AML-193 (cell line): ENCODE data around the gene ORM2.

Experiments
- DNase-seq, 2 experiments: peaks; one replicate each; lab custom pipeline; 2025; lab: John Stamatoyannopoulos, UW

Gene ORM2

GRCh38 chr9:114294664-114295063 lies 35.0 kb upstream of the ORM2 start:
- DNase-seq = no peak

GRCh38 chr9:114296338-114296737 lies 33.3 kb upstream of the ORM2 start:
- no peak for DNase-seq

GRCh38 chr9:114299286-114300152 lies 30.1 kb upstream of the ORM2 start:
- DNase-seq = no peak

- no peak for DNase-seq
Observed at GRCh38 chr9:114300153-114300845, 29.4 kb upstream of the ORM2 start.

GRCh38 chr9:114300846-114301797 lies 28.5 kb upstream of the ORM2 start:
- DNase-seq = no peak

- no peak for DNase-seq
Observed at GRCh38 chr9:114301798-114302565, 27.7 kb upstream of the ORM2 start.

- no peak for DNase-seq
Observed at GRCh38 chr9:114302727-114303126, 26.9 kb upstream of the ORM2 start.

GRCh38 chr9:114303571-114303970 lies 26.1 kb upstream of the ORM2 start:
- DNase-seq = no peak

GRCh38 chr9:114303977-114304376 lies 25.7 kb upstream of the ORM2 start:
- DNase-seq = no peak

GRCh38 chr9:114304416-114305188 lies 25.1 kb upstream of the ORM2 start:
- DNase-seq = no peak

GRCh38 chr9:114307899-114308267 lies 21.8 kb upstream of the ORM2 start:
- DNase-seq = no peak

- DNase-seq = no peak
Observed at GRCh38 chr9:114308361-114308950, 21.2 kb upstream of the ORM2 start.

GRCh38 chr9:114309096-114309495 lies 20.6 kb upstream of the ORM2 start:
- DNase-seq = no peak

GRCh38 chr9:114310471-114311450 lies 18.9 kb upstream of the ORM2 start:
- DNase-seq = no peak

- no peak for DNase-seq
Observed at GRCh38 chr9:114311571-114312512, 17.8 kb upstream of the ORM2 start.

- no peak for DNase-seq
Observed at GRCh38 chr9:114312513-114312875, 17.2 kb upstream of the ORM2 start.

- DNase-seq = no peak
Observed at GRCh38 chr9:114313186-114313585, 16.5 kb upstream of the ORM2 start.

- DNase-seq = no peak
Observed at GRCh38 chr9:114314256-114314867, 15.3 kb upstream of the ORM2 start.
